IMR-90 (cell line): ENCODE results near the gene ANK3.

Experiments used
- BHLHE40 ChIP-seq: fragments of 150-350 bp; IDR thresholded peaks from 2 replicates; pipeline ENCODE4 v1.6.1; 2016; ENCODE audit warnings: mild to moderate bottlenecking, low read depth, low read length
- CEBPB ChIP-seq: IDR thresholded peaks from 2 replicates; pipeline ENCODE4 v1.6.1; 2012; ENCODE audit warnings: low read depth, low read length, improper control_type of control experiment
- CTCF ChIP-seq: conservative IDR thresholded peaks from 2 replicates; pipeline ENCODE4 v1.5.1; 2012; ENCODE audit warnings: mild to moderate bottlenecking, low read depth, low read length, improper control_type of control experiment
- MAZ ChIP-seq: IDR thresholded peaks from 2 replicates; pipeline ENCODE4 v1.6.1; 2012; ENCODE audit warnings: low read depth, mild to moderate bottlenecking, low read length, improper control_type of control experiment, moderate library complexity, borderline replicate concordance
- NFE2L2 ChIP-seq: fragments of 150-350 bp; IDR thresholded peaks from 2 replicates; pipeline ENCODE4 v1.6.1; 2016; ENCODE audit warnings: low read depth, mild to moderate bottlenecking, low read length
- POLR2A ChIP-seq: IDR thresholded peaks from 2 replicates; pipeline ENCODE4 v1.6.1; 2012; ENCODE audit warnings: mild to moderate bottlenecking, low read depth, low read length
- RAD21 ChIP-seq: IDR thresholded peaks from 2 replicates; pipeline ENCODE4 v1.6.1; 2012; ENCODE audit warnings: low read length, improper control_type of control experiment
- RCOR1 ChIP-seq: IDR thresholded peaks from 2 replicates; pipeline ENCODE4 v1.6.1; 2012; ENCODE audit warnings: mild to moderate bottlenecking, low read length, improper control_type of control experiment; ENCODE audit not compliant: insufficient replicate concordance
- RFX5 ChIP-seq: IDR thresholded peaks from 2 replicates; pipeline ENCODE4 v1.8.0; 2012; ENCODE audit warnings: low read depth, mild to moderate bottlenecking, low read length, moderate library complexity
- SMC3 ChIP-seq: fragments of 150-350 bp; IDR thresholded peaks from 2 replicates; pipeline ENCODE4 v1.6.1; 2016; ENCODE audit warnings: low read depth, mild to moderate bottlenecking, antibody characterized with exemption, low read length, moderate library complexity

GRCh38 chr10:60380781-60381180 is 8.9 kb downstream of the ANK3 start:
- TF ChIP-seq CTCF (no peak), RAD21 (no peak), POLR2A (no peak), CEBPB (no peak), RFX5 (no peak), BHLHE40 (no peak), NFE2L2 (no peak), MAZ (no peak), RCOR1 (no peak), SMC3 (no peak)
